Measurements from ENCODE around the gene BCL2. TPM values are rescaled to one million over a fixed set of nuclear protein-coding genes. Genes with fewer than 3 reads are reported as not detected.

BCL2 gene
- total RNA-seq, 2 donors from 2014 or later = 13.9 to 16.4 TPM

DNA sequence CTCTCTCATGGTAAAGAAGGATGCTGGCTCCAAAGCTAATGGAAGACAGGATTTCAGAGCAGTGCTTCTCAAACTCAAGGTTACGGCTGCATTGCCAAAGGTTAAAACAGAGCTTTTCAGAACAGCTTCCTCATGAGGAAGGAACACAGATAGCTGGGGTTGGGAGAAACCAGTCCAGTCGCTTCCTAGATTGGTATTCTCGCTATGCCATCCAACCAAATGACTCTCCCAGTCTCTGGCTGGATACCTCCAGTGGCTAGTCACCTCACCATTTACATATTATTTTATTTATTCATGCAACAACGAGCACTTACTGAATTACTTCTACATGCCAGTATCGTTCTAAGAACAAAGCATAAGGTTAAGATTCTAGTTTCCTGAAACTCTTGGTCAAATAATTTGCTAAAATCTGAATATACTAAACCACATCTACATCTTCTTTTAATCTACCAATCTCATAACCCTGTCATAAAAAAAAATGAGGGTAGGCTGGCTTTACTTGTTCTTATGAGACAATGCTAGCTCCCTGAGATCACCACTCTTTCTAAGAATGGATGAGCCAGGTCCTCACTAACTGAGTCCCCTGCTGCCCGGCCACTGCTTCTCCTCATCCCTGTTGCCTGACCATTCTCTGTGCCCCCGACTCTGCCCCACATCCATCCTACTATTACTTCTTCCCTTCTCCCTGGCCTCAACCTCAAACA, 27.1 kb upstream of the BCL2 start:
- H3K27me3 ChIP-seq = no peaks in the 10 kb centered on the region
- TF ChIP-seq, protein P1, sequence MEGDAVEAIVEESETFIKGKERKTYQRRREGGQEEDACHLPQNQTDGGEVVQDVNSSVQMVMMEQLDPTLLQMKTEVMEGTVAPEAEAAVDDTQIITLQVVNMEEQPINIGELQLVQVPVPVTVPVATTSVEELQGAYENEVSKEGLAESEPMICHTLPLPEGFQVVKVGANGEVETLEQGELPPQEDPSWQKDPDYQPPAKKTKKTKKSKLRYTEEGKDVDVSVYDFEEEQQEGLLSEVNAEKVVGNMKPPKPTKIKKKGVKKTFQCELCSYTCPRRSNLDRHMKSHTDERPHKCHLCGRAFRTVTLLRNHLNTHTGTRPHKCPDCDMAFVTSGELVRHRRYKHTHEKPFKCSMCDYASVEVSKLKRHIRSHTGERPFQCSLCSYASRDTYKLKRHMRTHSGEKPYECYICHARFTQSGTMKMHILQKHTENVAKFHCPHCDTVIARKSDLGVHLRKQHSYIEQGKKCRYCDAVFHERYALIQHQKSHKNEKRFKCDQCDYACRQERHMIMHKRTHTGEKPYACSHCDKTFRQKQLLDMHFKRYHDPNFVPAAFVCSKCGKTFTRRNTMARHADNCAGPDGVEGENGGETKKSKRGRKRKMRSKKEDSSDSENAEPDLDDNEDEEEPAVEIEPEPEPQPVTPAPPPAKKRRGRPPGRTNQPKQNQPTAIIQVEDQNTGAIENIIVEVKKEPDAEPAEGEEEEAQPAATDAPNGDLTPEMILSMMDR (IDR thresholded peaks at IDR 0.05) = no peak
- intact Hi-C loops (cut with DNase I) = loop anchor here (10.0 kb wide), 2 partner anchors 88 to 158 kb away; no protein-coding TSS in a partner anchor
- H3K4me3 ChIP-seq = no peak overlapping the region
- no peak overlapping the region for H3K9ac ChIP-seq (ENCODE audit: low read depth in 2 of 2, low read length in 2 of 2)
- H3K4me1 ChIP-seq = no peaks in the 10 kb centered on the region
- no peaks in the 10 kb centered on the region for H3K36me3 ChIP-seq
- H3K27ac ChIP-seq = no peak overlapping the region
- DNase-seq = no peak
- H3K9me3 ChIP-seq = no peaks in the 10 kb centered on the region

DNA sequence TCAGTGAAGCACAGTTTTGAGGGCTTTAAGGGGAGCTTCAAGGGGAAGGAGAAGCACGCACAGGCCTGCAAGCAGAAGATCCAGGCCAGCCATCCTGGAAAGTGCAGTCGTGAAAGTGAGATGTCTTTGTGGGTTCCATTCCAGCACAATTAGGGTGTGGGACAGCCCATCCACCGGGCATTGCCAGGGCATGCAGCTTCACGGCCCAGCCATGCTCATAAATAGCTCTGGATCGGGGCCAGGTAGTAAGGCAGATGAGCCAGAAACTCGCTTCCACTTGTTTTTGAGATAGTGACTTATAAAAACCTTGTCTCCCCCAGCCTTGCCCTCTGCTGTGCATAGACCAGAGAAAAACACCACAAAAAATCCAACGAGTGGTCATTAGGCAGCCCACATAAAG, 26.5 kb upstream of the BCL2 start:
- no peak overlapping the region for H3K9ac ChIP-seq (ENCODE audit: low read depth in 2 of 2, low read length in 2 of 2)
- H3K27me3 ChIP-seq = no peaks in the 10 kb centered on the region
- no peaks in the 10 kb centered on the region for H3K4me1 ChIP-seq
- no peak overlapping the region for H3K27ac ChIP-seq
- no peaks in the 10 kb centered on the region for H3K36me3 ChIP-seq
- intact Hi-C loops (cut with DNase I) = loop anchor here (10.0 kb wide), 2 partner anchors 89 to 159 kb away; no protein-coding TSS in a partner anchor
- H3K9me3 ChIP-seq = no peaks in the 10 kb centered on the region
- TF ChIP-seq, protein P1 (IDR thresholded peaks at IDR 0.05) = no peak
- H3K4me3 ChIP-seq = no peak overlapping the region
- no peak for DNase-seq

DNA sequence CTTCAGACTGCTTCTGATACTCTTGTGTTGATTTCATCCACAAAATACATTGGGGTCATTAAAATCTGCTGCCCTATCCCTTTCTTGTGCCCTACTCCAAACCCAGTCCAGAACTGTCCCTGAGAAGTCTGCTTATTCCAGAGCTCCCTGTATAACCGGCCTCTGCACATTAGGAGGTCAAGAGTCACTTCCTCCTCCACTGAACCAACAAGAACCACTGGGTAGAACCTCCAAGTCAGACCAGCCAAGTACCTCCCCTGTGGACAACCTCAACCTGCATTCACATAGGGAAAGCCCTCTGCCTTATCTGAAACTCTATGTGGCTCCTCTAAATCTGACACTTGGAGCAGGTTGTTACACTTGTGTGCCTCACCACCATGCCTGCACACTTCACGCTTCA, 25.3 kb upstream of the BCL2 start:
- Histone ChIP-seq H3K27ac (no peak overlapping the region), H3K27me3 (no peaks in the 10 kb centered on the region), H3K9me3 (no peaks in the 10 kb centered on the region), H3K9ac (ENCODE audit: low read depth in 2 of 2, low read length in 2 of 2) (no peak overlapping the region), H3K4me1 (no peaks in the 10 kb centered on the region), H3K36me3 (no peaks in the 10 kb centered on the region), H3K4me3 (no peak overlapping the region)
- intact Hi-C loops (cut with DNase I) = loop anchor here (10.0 kb wide), 2 partner anchors 90 to 160 kb away; no protein-coding TSS in a partner anchor
- TF ChIP-seq, protein P1 (IDR thresholded peaks at IDR 0.05) = no peak
- no peak for DNase-seq

DNA sequence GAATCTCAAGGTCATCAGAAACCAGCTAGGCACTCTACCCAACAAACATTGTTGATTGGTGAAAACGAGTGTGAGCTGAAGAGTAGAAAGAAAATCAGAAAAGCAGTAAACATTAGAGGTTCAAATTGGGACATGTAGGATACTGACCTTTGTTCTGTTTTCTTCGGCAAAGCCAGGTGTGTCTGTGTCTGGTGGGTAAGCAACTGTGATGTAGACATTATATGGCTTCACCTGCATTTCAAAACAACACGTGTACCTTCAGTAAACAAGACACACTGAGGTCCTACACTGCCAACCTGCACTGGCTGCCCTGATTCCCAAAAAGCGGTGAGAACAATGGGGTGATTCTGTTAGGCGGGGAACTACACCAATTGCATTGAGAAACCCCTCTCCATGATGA, 24.7 kb upstream of the BCL2 start:
- Histone ChIP-seq H3K27ac (no peak overlapping the region), H3K27me3 (no peaks in the 10 kb centered on the region), H3K36me3 (no peaks in the 10 kb centered on the region), H3K9me3 (no peaks in the 10 kb centered on the region), H3K4me3 (no peak overlapping the region), H3K9ac (ENCODE audit: low read depth in 2 of 2, low read length in 2 of 2) (no peak overlapping the region), H3K4me1 (no peaks in the 10 kb centered on the region)
- intact Hi-C loops (cut with DNase I) = loop anchor here (10.0 kb wide), 2 partner anchors 91 to 161 kb away; no protein-coding TSS in a partner anchor
- TF ChIP-seq, protein P1 (IDR thresholded peaks at IDR 0.05) = no peak
- DNase-seq = no peak

DNA sequence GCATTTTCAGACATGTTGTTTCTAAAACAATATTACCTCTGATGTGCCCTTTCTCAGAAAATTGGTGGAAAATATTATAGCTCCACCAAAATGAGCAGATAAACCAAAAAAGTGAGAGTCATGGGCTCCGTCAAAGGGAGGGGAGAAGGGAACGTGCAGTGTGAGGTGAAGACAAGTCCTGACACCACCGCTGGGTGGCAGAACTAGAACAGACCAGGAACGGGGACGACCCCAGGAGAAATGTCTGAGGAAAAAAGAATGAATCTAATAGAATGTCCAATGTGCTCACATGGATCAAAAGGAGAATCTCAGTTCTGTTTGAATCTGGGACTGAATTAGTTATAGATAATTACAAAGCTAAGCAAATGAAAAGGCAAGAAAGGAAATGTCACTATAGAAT, 22.6 kb upstream of the BCL2 start:
- no peak for DNase-seq
- Histone ChIP-seq H3K9me3 (no peaks in the 10 kb centered on the region), H3K9ac (ENCODE audit: low read depth in 2 of 2, low read length in 2 of 2) (no peak overlapping the region), H3K4me3 (no peak overlapping the region), H3K27me3 (no peaks in the 10 kb centered on the region), H3K36me3 (no peaks in the 10 kb centered on the region), H3K4me1 (no peaks in the 10 kb centered on the region), H3K27ac (no peak overlapping the region)
- intact Hi-C loops (cut with DNase I) = loop anchor here (10.0 kb wide), 2 partner anchors 93 to 163 kb away; no protein-coding TSS in a partner anchor
- TF ChIP-seq, protein P1 (IDR thresholded peaks at IDR 0.05) = no peak

All from colonic mucosa (tissue), 4 donors.